ENCODE results near the gene NEO1.

GRCh38 chr15:73056460-73056859 lies 4.2 kb downstream of the NEO1 start:
- no peak for TF ChIP-seq CTCF (IDR thresholded peaks at IDR 0.05)
- TF ChIP-seq POLR2A (IDR thresholded peaks at IDR 0.05): no peak
